H1 (cell line): ENCODE data around the gene INAFM2. TPM values are rescaled to one million over a fixed set of nuclear protein-coding genes. Genes with fewer than 3 reads are reported as not detected.

Experiments
- CTBP2 ChIP-seq: IDR thresholded peaks from 2 replicates; pipeline ENCODE4 v1.7.0; 2011; ENCODE audit warnings: borderline replicate concordance, mild to moderate bottlenecking, moderate library complexity, mixed read lengths, low read length; ENCODE audit not compliant: insufficient read depth, insufficient read length
- polyA plus RNA-seq, 7 experiments: library from polyadenylated mRNA; depleted of rRNA in 3 of 7; stranded (reverse) in 5 of 7; unstranded in 2 of 7; fragments of >200 nt in 5 of 7; fragments of 200-250 nt in 2 of 7; gene quantifications; 1 replicate in 5 of 7; 2 replicates in 1 of 7; 4 replicates in 1 of 7; pipeline versions ENCODE4 v1.2.1 to v1.2.3, GENCODE V29; 2011 to 2013; ENCODE audit warnings: missing spikeins in 2 of 7, mixed read lengths in 2 of 7
- total RNA-seq: library from RNA; stranded (reverse); fragmentation: NEBNext Ultra II Directional; extraction: Animal tissue kit (Norgen Biotek cat#: 25700); gene quantifications from 2 replicates; pipeline ENCODE4 v1.2.1, GENCODE V29; 2021

INAFM2 gene
- total and polyA plus RNA-seq, 2 of the 8 experiments (the other 6 are each of a cell fraction or from before 2014, with no cell fraction given) = 15.3 to 35.1 TPM

- TF ChIP-seq CTBP2 = peak; percentile 93
Measured at GRCh38 chr15:40367686-40368611, 44.5 kb downstream of the INAFM2 start (continued).
